Glutamatergic neuron (in vitro differentiated cells): ENCODE measurements around the gene TMEM139. TPM values are rescaled to one million over a fixed set of nuclear protein-coding genes. Genes with fewer than 3 reads are reported as not detected.
A peak's percentile ranks its signal among the peaks of the same experiment; 100 is the strongest.

Experiments used
- DNase-seq: peaks from one replicate; pipeline ENCODE4 v3.0.0; 2022
- H3K27ac Mint-ChIP-seq: one replicate; pipeline ENCODE4 v1.8.0; 2020; ENCODE audit warnings: mild to moderate bottlenecking, mixed read lengths, inconsistent platforms; ENCODE audit not compliant: unreplicated experiment
- H3K27me3 Mint-ChIP-seq: one replicate; pipeline ENCODE4 v1.8.0; 2020; ENCODE audit warnings: mild to moderate bottlenecking, moderate library complexity, mixed read lengths, inconsistent platforms; ENCODE audit not compliant: unreplicated experiment
- H3K36me3 Mint-ChIP-seq: one replicate; pipeline ENCODE4 v1.8.0; 2020; ENCODE audit warnings: mild to moderate bottlenecking, mixed read lengths, inconsistent platforms; ENCODE audit not compliant: unreplicated experiment
- H3K4me1 Mint-ChIP-seq: one replicate; pipeline ENCODE4 v1.8.0; 2020; ENCODE audit warnings: mild to moderate bottlenecking, low read depth, mixed read lengths, inconsistent platforms; ENCODE audit not compliant: unreplicated experiment
- H3K4me3 Mint-ChIP-seq: one replicate; pipeline ENCODE4 v1.8.0; 2020; ENCODE audit warnings: mild to moderate bottlenecking, mixed read lengths, inconsistent platforms; ENCODE audit not compliant: unreplicated experiment
- H3K9me3 Mint-ChIP-seq: one replicate; pipeline ENCODE4 v1.8.0; 2020; ENCODE audit warnings: mild to moderate bottlenecking, moderate library complexity, mixed read lengths, inconsistent platforms; ENCODE audit not compliant: unreplicated experiment
- CTCF ChIP-seq: fragments of 200-600 bp; sonication (generic); IDR thresholded peaks from one replicate; pipeline ENCODE4 v1.5.0; 2021; ENCODE audit not compliant: partially characterized antibody, unreplicated experiment
- total RNA-seq: library from RNA; stranded (reverse); fragmentation: NEBNext Ultra II Directional; extraction: Animal tissue kit (Norgen Biotek cat#: 25700); gene quantifications from one replicate; pipeline ENCODE4 v1.2.1, GENCODE V29; 2021; ENCODE audit not compliant: unreplicated experiment

The TMEM139 gene
- total RNA-seq, 1 donor from 2014 or later, result not detected

GRCh38 chr7:143239813-143240212 lies 44.9 kb upstream of the TMEM139 start:
- peaks cover 21% of the 10 kb centered on the region for H3K36me3 Mint-ChIP-seq

DNA sequence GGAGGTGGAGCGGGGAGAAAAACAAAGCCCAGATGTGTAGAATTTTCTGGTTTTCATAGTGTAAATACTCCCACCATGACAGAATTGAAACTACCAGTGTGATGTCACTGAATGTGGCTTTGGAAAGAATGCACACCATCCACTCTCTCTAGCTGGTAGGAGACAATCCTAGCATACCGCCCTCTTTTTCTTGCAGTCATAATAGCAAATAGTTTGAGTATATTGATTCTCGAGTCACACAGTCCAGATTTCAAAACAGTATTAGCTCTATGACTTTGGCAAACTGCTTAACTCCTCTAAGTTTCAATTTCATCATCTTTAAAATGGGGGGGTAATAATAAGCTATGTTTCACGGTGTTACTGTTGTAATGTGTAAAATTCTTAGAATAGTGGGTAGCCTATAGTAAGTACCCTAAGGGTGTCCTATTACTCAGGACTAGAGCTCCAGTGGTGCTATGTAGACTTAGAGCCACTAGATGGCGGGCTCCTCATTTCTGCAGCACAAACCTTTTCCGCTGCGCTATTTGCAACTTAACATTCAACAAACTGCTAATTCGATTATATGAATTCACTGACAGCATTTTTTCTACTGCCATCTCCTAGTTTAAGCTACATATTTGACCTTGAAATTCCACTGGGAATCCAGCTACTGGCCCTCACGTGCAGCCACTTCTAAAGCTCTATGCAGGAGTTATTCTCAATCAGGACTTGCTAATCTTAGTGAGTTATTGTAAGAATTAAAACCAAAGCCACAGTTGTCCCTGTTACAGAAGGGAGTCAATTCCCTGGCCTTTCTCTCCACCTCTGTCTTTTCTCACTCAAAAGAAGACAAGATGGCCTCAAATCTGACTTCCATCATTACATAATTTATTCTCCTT lies 44.2 kb upstream of the TMEM139 start:
- no peaks in the 10 kb centered on the region for H3K27me3 Mint-ChIP-seq
- peak; percentile 83 for TF ChIP-seq CTCF
- H3K4me3 Mint-ChIP-seq, result no peak overlapping the region
- peaks cover 5% of the 10 kb centered on the region for H3K9me3 Mint-ChIP-seq
- peaks cover 8% of the 10 kb centered on the region for H3K4me1 Mint-ChIP-seq
- H3K27ac Mint-ChIP-seq, result no peak overlapping the region
- peaks cover 20% of the 10 kb centered on the region for H3K36me3 Mint-ChIP-seq
- DNase-seq, result peak; percentile 69

More at GRCh38 chr7:143239813-143240212, 44.9 kb upstream of the TMEM139 start:
- DNase-seq, result no peak
- H3K9me3 Mint-ChIP-seq, result peaks cover 5% of the 10 kb centered on the region
- H3K27ac Mint-ChIP-seq, result no peak overlapping the region
- no peak for TF ChIP-seq CTCF
- no peaks in the 10 kb centered on the region for H3K27me3 Mint-ChIP-seq
- peaks cover 8% of the 10 kb centered on the region for H3K4me1 Mint-ChIP-seq
- H3K4me3 Mint-ChIP-seq, result no peak overlapping the region

DNA sequence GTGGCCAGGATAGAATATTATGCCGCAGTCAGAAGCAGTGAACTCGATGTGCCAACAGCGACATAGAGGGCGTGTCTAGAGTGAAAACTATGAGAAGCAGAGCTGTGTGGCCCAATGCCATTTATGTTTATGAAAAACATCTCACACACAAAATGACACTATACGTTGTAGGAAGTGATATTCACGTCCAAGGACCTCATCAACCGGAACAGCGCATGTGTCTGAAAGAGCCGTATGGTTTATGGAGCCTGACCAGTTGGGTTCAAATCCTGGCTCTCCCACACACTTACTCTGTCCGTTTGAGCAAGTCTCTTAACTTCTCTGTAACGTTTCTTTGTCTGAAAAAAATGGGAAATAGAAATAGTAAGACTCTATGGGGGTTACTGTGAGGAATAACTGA lies 42.5 kb upstream of the TMEM139 start:
- TF ChIP-seq CTCF, result no peak
- peaks cover 8% of the 10 kb centered on the region for H3K4me1 Mint-ChIP-seq
- H3K27me3 Mint-ChIP-seq, result peaks cover 5% of the 10 kb centered on the region
- H3K9me3 Mint-ChIP-seq, result no peaks in the 10 kb centered on the region
- no peak for DNase-seq
- no peak overlapping the region for H3K27ac Mint-ChIP-seq
- H3K36me3 Mint-ChIP-seq, result peaks cover 2% of the 10 kb centered on the region
- no peak overlapping the region for H3K4me3 Mint-ChIP-seq

DNA sequence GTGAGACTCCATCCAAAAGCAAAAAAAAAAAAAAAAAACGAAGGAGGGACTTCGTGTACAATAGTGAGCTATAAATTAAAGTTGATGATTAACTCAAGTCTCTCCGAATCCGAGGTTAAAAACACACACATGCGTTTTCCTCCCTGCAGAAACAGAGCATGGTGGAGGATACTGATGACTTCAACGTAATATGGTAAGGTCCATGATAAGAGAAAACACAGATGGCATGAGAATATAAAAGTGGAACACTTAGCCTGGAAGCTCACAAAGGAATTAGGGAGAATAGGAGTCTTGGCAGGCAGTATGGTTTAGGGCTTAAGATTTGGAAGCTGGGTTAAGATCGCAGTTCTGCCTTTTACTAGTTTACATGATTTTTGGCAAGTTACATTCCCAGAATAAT lies 41.6 kb upstream of the TMEM139 start:
- Mint-ChIP-seq H3K4me1 (peaks cover 8% of the 10 kb centered on the region), H3K4me3 (no peak overlapping the region), H3K36me3 (no peaks in the 10 kb centered on the region), H3K27me3 (peaks cover 5% of the 10 kb centered on the region), H3K27ac (no peak overlapping the region), H3K9me3 (no peaks in the 10 kb centered on the region)
- DNase-seq, result no peak
- no peak for TF ChIP-seq CTCF

GRCh38 chr7:143243614-143244013 lies 41.1 kb upstream of the TMEM139 start:
- Mint-ChIP-seq H3K36me3 (no peaks in the 10 kb centered on the region), H3K27ac (no peak overlapping the region), H3K27me3 (peaks cover 5% of the 10 kb centered on the region), H3K9me3 (no peaks in the 10 kb centered on the region), H3K4me3 (no peak overlapping the region), H3K4me1 (peaks cover 8% of the 10 kb centered on the region)
- TF ChIP-seq CTCF, result no peak
- no peak for DNase-seq
